ENCODE measurements around the gene CHPF2.

Gene CHPF2

DNA sequence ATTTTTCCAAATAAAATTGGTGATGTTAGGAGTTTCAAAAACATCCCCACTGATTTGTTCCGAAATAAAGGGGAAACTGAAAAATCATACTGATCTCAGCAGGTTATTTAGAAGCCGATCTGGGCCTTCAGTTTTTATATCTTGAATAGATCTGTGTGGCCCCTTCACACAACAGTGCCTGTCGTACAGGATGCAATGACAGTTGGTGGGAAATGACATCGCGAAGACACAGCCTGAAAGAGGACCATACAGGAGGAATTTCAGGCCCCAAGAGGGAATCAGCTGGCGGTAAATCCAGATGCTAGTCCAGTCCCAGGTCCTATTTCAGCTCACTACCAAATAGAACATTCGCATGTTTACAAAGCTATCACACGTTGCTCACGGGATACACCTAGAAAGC, 25.0 kb upstream of the CHPF2 start:
- Histone ChIP-seq H3K9ac (ENCODE audit: insufficient read length, low read depth) (no peak overlapping the region), H3K9me3 (ENCODE audit: insufficient read depth, low read length) (no peaks in the 10 kb centered on the region), H3K27me3 (ENCODE audit: insufficient read depth, insufficient read length) (no peaks in the 10 kb centered on the region), H3K36me3 (ENCODE audit: insufficient read depth, insufficient read length, low read length) (peaks cover 11% of the 10 kb centered on the region), H3K4me1 (ENCODE audit: insufficient read depth, insufficient read length) (no peaks in the 10 kb centered on the region), H3K4me3 (ENCODE audit: insufficient read length, low read depth) (no peak overlapping the region)
- TF ChIP-seq ZNF274 (IDR thresholded peaks at IDR 0.05; ENCODE audit: low read depth, low read length), result no peak
- TF ChIP-seq SUZ12 (IDR thresholded peaks at IDR 0.05; ENCODE audit: extremely low read depth, insufficient read depth, insufficient read length), result no peak
- TF ChIP-seq YY1 (IDR thresholded peaks at IDR 0.05; ENCODE audit: insufficient read depth, insufficient read length), result no peak
- no peak for DNase-seq (ENCODE audit: low read depth, low spot score)

DNA sequence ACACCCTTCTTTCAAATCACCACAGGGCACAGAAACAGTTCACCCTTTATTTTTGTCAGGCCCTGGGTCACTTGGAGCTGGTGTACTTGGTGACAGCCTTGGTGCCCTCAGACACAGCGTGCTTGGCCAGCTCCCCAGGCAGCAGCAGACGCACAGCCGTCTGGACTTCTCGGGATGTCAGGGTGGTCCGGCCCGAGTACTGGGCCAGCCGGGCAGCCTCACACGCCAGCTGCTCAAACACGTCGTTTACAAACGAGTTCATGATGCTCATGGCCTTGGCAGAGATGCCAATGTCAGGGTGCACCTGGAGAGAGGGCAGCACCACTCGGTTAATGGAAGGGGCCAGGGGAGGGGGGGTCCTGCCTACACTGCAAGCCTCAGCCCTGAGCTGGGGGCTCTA, 24.5 kb upstream of the CHPF2 start:
- Histone ChIP-seq H3K9me3 (ENCODE audit: insufficient read depth, low read length) (no peaks in the 10 kb centered on the region), H3K4me3 (ENCODE audit: insufficient read length, low read depth) (no peak overlapping the region), H3K27me3 (ENCODE audit: insufficient read depth, insufficient read length) (no peaks in the 10 kb centered on the region), H3K36me3 (ENCODE audit: insufficient read depth, insufficient read length, low read length) (peaks cover 16% of the 10 kb centered on the region), H3K9ac (ENCODE audit: insufficient read length, low read depth) (no peak overlapping the region), H3K4me1 (ENCODE audit: insufficient read depth, insufficient read length) (no peaks in the 10 kb centered on the region)
- TF ChIP-seq SUZ12 (IDR thresholded peaks at IDR 0.05; ENCODE audit: extremely low read depth, insufficient read depth, insufficient read length), result no peak
- no peak for TF ChIP-seq YY1 (IDR thresholded peaks at IDR 0.05; ENCODE audit: insufficient read depth, insufficient read length)
- TF ChIP-seq ZNF274 (IDR thresholded peaks at IDR 0.05; ENCODE audit: low read depth, low read length), result no peak
- no peak for DNase-seq (ENCODE audit: low read depth, low spot score)

GRCh38 chr7:151208253-151208862, 23.9 kb upstream of the CHPF2 start:
- no peak for DNase-seq (ENCODE audit: low read depth, low spot score)
- Histone ChIP-seq H3K36me3 (ENCODE audit: insufficient read depth, insufficient read length, low read length) (peaks cover 21% of the 10 kb centered on the region), H3K4me3 (ENCODE audit: insufficient read length, low read depth) (no peak overlapping the region), H3K9me3 (ENCODE audit: insufficient read depth, low read length) (no peaks in the 10 kb centered on the region), H3K9ac (ENCODE audit: insufficient read length, low read depth) (no peak overlapping the region), H3K4me1 (ENCODE audit: insufficient read depth, insufficient read length) (no peaks in the 10 kb centered on the region), H3K27me3 (ENCODE audit: insufficient read depth, insufficient read length) (no peaks in the 10 kb centered on the region)
- TF ChIP-seq SUZ12 (IDR thresholded peaks at IDR 0.05; ENCODE audit: extremely low read depth, insufficient read depth, insufficient read length), result no peak
- no peak for TF ChIP-seq YY1 (IDR thresholded peaks at IDR 0.05; ENCODE audit: insufficient read depth, insufficient read length)
- no peak for TF ChIP-seq ZNF274 (IDR thresholded peaks at IDR 0.05; ENCODE audit: low read depth, low read length)

- no peaks in the 10 kb centered on the region for H3K27me3 ChIP-seq (ENCODE audit: insufficient read depth, insufficient read length)
- H3K36me3 ChIP-seq (ENCODE audit: insufficient read depth, insufficient read length, low read length), result peaks cover 33% of the 10 kb centered on the region
- no peak for DNase-seq (ENCODE audit: low read depth, low spot score)
- no peak overlapping the region for H3K9ac ChIP-seq (ENCODE audit: insufficient read length, low read depth)
- H3K4me3 ChIP-seq (ENCODE audit: insufficient read length, low read depth), result no peak overlapping the region
- no peaks in the 10 kb centered on the region for H3K9me3 ChIP-seq (ENCODE audit: insufficient read depth, low read length)
- no peaks in the 10 kb centered on the region for H3K4me1 ChIP-seq (ENCODE audit: insufficient read depth, insufficient read length)
- TF ChIP-seq YY1 (IDR thresholded peaks at IDR 0.05; ENCODE audit: insufficient read depth, insufficient read length), result no peak
- no peak for TF ChIP-seq ZNF274 (IDR thresholded peaks at IDR 0.05; ENCODE audit: low read depth, low read length)
- no peak for TF ChIP-seq SUZ12 (IDR thresholded peaks at IDR 0.05; ENCODE audit: extremely low read depth, insufficient read depth, insufficient read length)
Measured at GRCh38 chr7:151209588-151209987, 22.7 kb upstream of the CHPF2 start.

- TF ChIP-seq YY1 (IDR thresholded peaks at IDR 0.05; ENCODE audit: insufficient read depth, insufficient read length), result no peak
- no peak for TF ChIP-seq SUZ12 (IDR thresholded peaks at IDR 0.05; ENCODE audit: extremely low read depth, insufficient read depth, insufficient read length)
- TF ChIP-seq ZNF274 (IDR thresholded peaks at IDR 0.05; ENCODE audit: low read depth, low read length), result no peak
- Histone ChIP-seq H3K4me3 (ENCODE audit: insufficient read length, low read depth) (no peak within 1 kb of the TSS), H3K9me3 (ENCODE audit: insufficient read depth, low read length) (no peaks in the 10 kb centered on the region), H3K9ac (ENCODE audit: insufficient read length, low read depth) (no peak within 1 kb of the TSS), H3K27me3 (ENCODE audit: insufficient read depth, insufficient read length) (no peaks in the 10 kb centered on the region), H3K4me1 (ENCODE audit: insufficient read depth, insufficient read length) (no peaks in the 10 kb centered on the region), H3K36me3 (ENCODE audit: insufficient read depth, insufficient read length, low read length) (peaks cover 40% of the 10 kb centered on the region)
- no peak for DNase-seq (ENCODE audit: low read depth, low spot score)
Measured at GRCh38 chr7:151210087-151210854, 22.0 kb upstream of the CHPF2 start, which contains the start of gene H2BK1. H2BK1 (minus strand) TSS chr7:151210488; CDS start chr7:151210318, 170 bp downstream.

DNA sequence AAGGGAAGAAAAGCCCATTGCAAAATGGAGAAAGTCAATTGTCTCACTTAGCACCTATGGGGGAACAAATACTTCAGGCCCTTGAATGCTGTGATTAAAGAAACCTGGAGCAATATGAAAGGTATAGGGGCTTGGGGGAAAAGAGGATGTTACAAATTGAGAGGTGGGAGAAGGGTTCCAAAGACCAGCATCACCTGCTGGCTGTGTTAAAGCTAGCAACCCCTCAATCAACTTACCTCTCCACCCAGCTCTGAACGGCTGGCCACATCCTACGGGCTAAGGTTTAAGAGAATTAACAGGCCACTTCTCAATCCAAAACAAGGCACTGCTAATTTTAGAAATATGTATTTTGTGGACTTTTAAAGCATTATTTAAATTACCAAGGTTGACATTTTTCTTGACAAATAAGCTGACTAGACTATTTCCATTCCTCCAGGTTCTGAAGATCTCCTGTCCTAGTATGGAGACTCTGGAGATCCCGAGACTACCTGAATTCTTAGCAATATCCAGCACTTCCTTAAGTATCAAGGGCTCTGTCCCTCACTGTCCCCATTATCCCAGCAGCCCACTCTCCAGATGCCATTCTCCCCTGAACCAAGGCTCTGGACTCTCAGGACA, 21.0 kb upstream of the CHPF2 start:
- TF ChIP-seq SUZ12 (IDR thresholded peaks at IDR 0.05; ENCODE audit: extremely low read depth, insufficient read depth, insufficient read length) (no peak), YY1 (IDR thresholded peaks at IDR 0.05; ENCODE audit: insufficient read depth, insufficient read length) (no peak), ZNF274 (IDR thresholded peaks at IDR 0.05; ENCODE audit: low read depth, low read length) (no peak)
- Histone ChIP-seq H3K4me3 (ENCODE audit: insufficient read length, low read depth) (no peak overlapping the region), H3K4me1 (ENCODE audit: insufficient read depth, insufficient read length) (no peaks in the 10 kb centered on the region), H3K27me3 (ENCODE audit: insufficient read depth, insufficient read length) (no peaks in the 10 kb centered on the region), H3K9ac (ENCODE audit: insufficient read length, low read depth) (no peak overlapping the region), H3K9me3 (ENCODE audit: insufficient read depth, low read length) (no peaks in the 10 kb centered on the region), H3K36me3 (ENCODE audit: insufficient read depth, insufficient read length, low read length) (peaks cover 50% of the 10 kb centered on the region)
- no peak for DNase-seq (ENCODE audit: low read depth, low spot score)

- Histone ChIP-seq H3K9me3 (ENCODE audit: insufficient read depth, low read length) (no peaks in the 10 kb centered on the region), H3K36me3 (ENCODE audit: insufficient read depth, insufficient read length, low read length) (peaks cover 63% of the 10 kb centered on the region), H3K9ac (ENCODE audit: insufficient read length, low read depth) (no peak overlapping the region), H3K4me3 (ENCODE audit: insufficient read length, low read depth) (no peak overlapping the region), H3K4me1 (ENCODE audit: insufficient read depth, insufficient read length) (no peaks in the 10 kb centered on the region), H3K27me3 (ENCODE audit: insufficient read depth, insufficient read length) (no peaks in the 10 kb centered on the region)
- TF ChIP-seq YY1 (IDR thresholded peaks at IDR 0.05; ENCODE audit: insufficient read depth, insufficient read length), result no peak
- TF ChIP-seq SUZ12 (IDR thresholded peaks at IDR 0.05; ENCODE audit: extremely low read depth, insufficient read depth, insufficient read length), result no peak
- no peak for DNase-seq (ENCODE audit: low read depth, low spot score)
Measured at GRCh38 chr7:151212626-151213025, 19.7 kb upstream of the CHPF2 start.
